HG03457 (cell line): ENCODE results near the gene LMTK2.

Source experiments
- ATAC-seq: cut with Tn5 transposase; IDR thresholded peaks from one replicate; pipeline ENCODE4 v1.9.1; 2021; ENCODE audit warnings: moderate number of reproducible peaks; ENCODE audit not compliant: unreplicated experiment

Gene LMTK2

GRCh38 chr7:98106647-98107312, at the start of gene LMTK2:
Gene LMTK2, plus strand, starts transcription at chr7:98106862. Its CDS starts 316 bp downstream, at chr7:98107178.
- ATAC-seq, result peak; percentile 99

DNA sequence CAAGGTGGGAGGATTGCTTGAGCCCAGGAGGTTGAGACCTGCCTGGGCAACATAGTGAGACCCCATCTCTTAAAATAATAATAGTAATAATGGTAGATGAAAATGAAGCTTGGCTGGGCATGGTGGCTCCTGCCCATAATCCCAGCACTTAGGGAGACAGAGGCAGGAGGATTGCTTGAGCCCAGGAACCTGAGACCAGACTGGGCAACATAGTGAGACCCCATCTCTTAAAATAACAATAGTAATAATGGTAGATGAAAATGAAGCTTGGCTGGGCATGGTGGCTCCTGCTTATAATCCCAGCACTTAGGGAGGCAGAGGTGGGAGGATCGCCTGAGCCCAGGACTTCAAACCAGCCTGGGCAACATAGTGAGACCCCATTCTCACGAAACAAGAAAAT, 49.5 kb upstream of the LMTK2 start:
- no peak for ATAC-seq

- ATAC-seq, result no peak
Observed at GRCh38 chr7:98058186-98058585, 48.5 kb upstream of the LMTK2 start.

DNA sequence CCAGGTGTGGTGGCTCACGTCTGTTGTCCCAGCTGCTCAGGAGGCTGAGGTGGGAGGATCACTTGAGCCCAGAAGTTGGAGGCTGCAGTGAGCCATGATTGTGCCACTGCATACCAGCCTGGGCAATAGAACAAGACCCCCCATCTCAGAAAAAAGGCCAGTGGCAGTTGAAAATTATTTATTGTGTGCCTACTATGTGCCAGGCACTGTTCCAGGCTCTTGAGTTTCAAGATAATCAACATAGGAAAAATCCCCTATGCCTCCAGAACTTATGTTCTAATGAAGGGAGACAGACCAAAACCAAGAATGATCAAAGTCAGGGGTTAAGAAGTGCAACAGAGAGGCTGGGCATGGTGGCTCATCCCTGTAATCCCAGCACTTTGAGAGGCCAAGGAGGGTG, 42.4 kb upstream of the LMTK2 start:
- no peak for ATAC-seq

DNA sequence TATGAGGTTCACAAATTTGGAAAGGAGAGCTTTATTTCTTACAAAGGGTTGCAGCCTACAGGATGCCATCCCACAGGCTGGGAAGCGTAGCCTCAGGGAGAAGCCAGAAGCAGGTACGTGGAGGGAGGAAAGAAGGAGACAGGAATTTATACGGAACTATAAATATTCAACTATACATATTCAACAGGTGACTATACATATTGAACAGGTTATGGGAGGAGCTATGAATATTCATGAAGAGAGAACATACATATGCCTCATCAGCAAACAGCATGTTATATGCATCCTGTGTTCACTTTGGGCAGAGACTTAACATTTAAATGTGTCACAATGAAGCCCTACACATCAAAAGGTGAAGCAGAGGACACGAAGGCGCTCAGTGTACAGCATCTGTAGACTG, 40.5 kb upstream of the LMTK2 start:
- ATAC-seq, result no peak

DNA sequence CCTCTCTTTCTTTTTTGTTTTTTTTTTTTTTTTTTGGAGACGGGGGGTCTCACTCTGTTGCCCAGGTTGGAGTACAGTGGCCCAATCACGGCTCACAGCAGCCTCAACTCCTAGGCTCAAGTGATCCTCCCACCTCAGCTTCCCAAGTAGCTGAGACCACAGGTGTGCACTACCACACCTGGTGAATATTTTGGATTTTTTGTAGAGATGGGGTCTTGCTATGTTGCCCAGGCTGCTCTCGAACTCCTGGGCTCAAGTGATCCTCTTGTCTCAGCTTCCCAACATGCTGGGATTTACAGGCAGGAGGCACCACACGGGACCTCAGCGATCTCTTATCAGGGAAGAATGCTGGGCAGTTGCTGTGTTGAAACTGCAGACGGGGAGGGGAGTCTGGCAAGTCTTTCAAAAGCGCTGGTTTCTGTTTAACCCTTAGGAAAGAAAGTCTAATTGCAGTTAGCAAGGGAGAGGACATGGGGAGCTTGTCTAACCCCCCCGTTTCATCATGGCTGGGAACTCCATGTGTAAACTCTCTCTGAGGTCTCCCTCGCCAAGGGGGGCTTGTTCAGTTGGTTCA, 39.6 kb upstream of the LMTK2 start:
- ATAC-seq, result no peak

- ATAC-seq, result no peak
Observed at GRCh38 chr7:98073047-98073446, 33.6 kb upstream of the LMTK2 start.

- ATAC-seq, result no peak
Observed at GRCh38 chr7:98075801-98076200, 30.9 kb upstream of the LMTK2 start.

DNA sequence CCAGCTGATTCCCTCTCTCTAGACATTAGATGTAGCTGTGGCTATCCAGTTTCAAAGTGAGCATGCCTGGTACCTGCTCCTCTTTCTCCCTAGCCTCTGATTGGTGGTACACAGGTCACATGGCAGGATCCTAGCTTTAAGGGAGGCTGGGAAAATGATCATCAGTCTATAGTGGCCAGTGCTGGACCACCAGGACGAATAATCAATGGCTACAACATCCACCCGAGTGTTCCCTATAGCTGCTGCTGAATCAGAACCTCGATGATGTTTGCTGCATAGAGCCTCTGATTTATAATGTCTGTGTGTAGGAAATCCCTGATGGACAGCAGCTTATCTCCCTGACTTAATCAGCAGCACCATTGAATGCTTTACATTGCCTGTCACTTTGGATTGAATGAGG, 28.9 kb upstream of the LMTK2 start:
- no peak for ATAC-seq

DNA sequence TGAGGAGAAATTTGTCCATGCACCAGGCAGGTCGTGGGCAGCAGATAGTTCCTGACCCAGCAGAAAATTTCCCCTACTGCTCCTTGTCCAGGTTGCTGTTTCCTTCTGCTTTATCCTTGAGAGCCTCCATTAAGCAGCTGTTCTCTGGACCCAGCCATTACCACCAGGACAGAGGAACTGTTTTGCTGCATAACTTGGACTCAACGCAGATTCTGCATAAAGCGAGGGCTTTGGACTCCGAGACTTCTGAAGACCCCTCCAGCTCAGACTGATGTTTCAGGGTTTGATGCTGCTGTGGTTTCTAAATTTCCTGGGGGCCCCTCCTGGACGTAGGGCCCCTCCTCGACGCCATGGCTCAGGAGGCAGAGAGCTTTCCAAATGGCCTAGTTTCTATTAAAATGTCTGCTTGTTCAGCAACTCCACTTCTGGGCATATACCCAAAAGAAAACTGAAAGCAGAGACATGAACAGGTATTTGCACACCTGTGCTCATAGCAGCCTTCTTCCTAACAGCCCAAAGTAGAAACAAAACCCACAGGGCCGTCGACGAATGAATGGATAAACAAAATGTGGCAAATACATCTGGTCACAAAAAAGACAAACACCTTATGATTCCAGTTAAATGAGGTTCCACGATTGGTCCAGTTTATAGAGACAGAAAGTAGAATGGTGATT, 28.3 kb upstream of the LMTK2 start:
- no peak for ATAC-seq

GRCh38 chr7:98079891-98080648, 26.6 kb upstream of the LMTK2 start:
- no peak for ATAC-seq

GRCh38 chr7:98081319-98081718, 25.3 kb upstream of the LMTK2 start:
- ATAC-seq, result no peak

DNA sequence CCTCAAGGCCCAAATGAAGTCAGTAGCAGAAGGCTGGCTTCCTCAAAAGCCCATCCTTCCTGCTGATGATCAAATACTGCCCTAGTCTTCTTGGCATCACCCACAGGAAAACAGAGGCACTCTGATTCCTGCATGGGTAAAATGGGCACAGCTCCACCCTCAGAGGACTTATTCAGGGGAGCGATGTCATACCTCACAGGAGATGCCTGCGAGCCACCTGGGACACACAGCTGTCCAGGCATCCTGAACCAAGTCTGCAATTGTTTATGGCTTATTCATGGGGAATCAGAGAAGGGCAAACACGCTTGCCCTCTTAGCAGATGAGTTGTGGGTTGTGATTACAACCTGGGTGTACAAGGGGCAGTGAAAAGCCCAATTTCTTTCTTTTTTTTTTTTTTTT, 22.0 kb upstream of the LMTK2 start:
- ATAC-seq, result no peak

DNA sequence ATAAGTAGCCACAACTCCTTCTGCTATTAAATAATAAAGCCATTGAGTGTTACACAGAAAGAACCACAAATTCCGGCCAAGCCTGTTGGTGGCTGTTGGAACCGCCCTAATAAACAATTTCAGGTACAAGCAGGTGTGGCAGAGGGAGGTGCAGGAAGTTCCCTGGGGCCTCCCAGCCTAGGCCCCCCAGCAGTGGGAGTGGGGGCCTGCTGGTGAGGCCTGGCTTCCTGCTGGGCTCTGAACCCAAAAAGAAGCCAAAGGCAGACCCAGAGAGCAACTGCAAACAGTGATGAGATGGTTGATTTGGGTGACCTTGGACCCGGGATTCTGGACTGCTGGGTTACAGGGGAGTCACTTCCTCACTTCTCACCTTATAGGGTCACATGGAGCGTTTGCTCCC, 21.0 kb upstream of the LMTK2 start:
- ATAC-seq, result no peak

GRCh38 chr7:98086281-98086718, 20.4 kb upstream of the LMTK2 start:
- no peak for ATAC-seq

DNA sequence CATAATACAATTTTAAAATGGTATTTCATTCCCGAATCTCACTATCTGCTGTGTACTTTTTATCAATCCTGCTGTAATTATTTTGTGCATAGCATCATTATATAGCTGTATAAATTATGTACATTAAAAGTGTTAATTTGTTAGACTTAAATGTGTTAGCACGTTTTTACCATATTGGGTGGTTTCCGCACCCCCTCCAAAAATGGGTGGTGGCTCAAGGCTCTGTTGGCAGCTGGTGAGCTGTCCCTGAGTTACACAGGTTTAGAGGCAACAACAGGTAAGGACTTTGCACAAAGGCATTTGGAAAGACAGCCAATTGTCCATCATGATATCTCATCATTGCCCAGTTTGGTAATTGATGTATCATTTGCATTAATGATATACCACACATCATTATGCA, 18.6 kb upstream of the LMTK2 start:
- no peak for ATAC-seq

GRCh38 chr7:98090116-98090515, 16.5 kb upstream of the LMTK2 start:
- ATAC-seq, result no peak

- no peak for ATAC-seq
Observed at GRCh38 chr7:98091061-98091460, 15.6 kb upstream of the LMTK2 start.

GRCh38 chr7:98091523-98091922, 15.1 kb upstream of the LMTK2 start:
- no peak for ATAC-seq

DNA sequence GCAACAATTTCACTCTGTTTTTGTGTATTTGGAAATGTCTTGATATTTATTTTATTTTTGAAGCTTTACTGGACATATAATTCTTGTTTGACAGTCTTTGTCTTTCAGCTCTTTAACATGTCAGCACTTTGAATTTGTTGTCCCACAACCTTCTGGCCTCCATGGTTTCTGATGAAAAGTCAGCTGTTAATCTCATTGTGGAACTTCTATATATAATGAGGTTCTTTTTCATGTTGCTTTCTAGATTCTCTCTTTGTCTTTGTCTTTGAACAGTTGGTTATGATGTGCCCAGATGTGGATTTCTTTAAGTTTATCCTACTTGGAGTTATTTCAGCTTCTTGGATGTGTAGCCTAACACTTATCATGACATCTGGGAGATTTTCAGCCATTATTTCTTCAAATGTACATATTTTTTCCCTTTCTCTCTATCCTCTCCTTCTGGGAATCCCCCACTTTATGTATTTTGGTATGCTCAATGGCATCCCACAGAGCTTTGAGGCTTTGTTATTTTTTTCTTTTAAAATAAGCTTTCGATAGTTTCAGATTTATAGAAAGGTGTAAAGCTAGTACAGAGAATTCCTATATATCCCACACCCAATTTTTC, 9.5 kb upstream of the LMTK2 start:
- no peak for ATAC-seq

DNA sequence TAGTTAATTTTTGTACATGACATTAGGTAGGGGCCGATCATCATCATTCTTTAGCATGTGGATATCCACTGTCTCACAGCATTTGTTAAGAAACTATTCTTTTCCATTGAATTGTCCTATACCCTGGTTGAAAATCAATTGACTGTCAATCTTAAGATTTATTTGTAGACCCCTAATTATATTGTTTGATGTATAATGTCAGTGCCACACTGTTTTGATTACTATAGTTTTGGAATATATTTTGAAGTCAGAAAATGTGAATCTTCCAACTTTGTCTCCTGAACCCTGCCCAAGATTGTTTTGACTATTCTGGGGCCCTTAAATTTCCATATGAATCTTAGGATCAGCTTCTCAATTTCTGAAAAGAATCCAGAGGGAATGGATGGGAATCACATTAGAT, 6.6 kb upstream of the LMTK2 start:
- no peak for ATAC-seq
